Gastrocnemius medialis (tissue), 4 donors: ENCODE data around the gene DOCK8.

Source experiments
- CTCF ChIP-seq, 5 experiments: fragments of 450-650 bp in 3 of 5; fragments of 200-600 bp in 2 of 5; sonication (generic) in 2 of 5; IDR thresholded peaks in 4 of 5; conservative IDR thresholded peaks in 1 of 5; 1 replicate in 4 of 5; 2 replicates in 1 of 5; pipeline ENCODE4 v1.5.1; 2016 to 2019; ENCODE audit warnings: antibody characterized with exemption in 5 of 5, mild to moderate bottlenecking in 3 of 5, moderate library complexity in 3 of 5
- POLR2A ChIP-seq, 2 donors: fragments of 450-650 bp; IDR thresholded peaks; one replicate each; pipeline ENCODE4 v1.6.1; 2017; ENCODE audit warnings: antibody characterized with exemption in 2 of 2, mild to moderate bottlenecking in 2 of 2, moderate library complexity in 2 of 2

GRCh38 chr9:248278-248961, 33.8 kb downstream of the DOCK8 start:
- TF ChIP-seq CTCF (IDR thresholded peaks at IDR 0.05 in 4 of 5, conservative IDR thresholded peaks at IDR 0.05 in 1 of 5) (no peak), POLR2A (IDR thresholded peaks at IDR 0.05) (no peak)
